22Rv1 (cell line): ENCODE results near the gene MAPK1.
"Not testable (repeated sequence)": the region's sequence is repeated elsewhere in the genome, so short reads cannot be mapped to it uniquely, and the experiment has no call there.

Experiments used
- CTCF ChIP-seq: fragments of 450-650 bp; IDR thresholded peaks from 2 replicates; pipeline ENCODE4 v1.5.1; 2017; ENCODE audit warnings: mild to moderate bottlenecking
- ZFX ChIP-seq: fragments of 450-650 bp; IDR thresholded peaks from 2 replicates; pipeline ENCODE4 v1.6.1; 2017; ENCODE audit warnings: antibody characterized with exemption, borderline replicate concordance

GRCh38 chr22:21824962-21825361 is 42.5 kb downstream of the MAPK1 start:
- not testable (repeated sequence) for TF ChIP-seq CTCF, ZFX
